Brain microvascular endothelial cell (primary cell): ENCODE results near the gene ANTXRL.
"Not testable (repeated sequence)": the region's sequence is repeated elsewhere in the genome, so short reads cannot be mapped to it uniquely, and the experiment has no call there.

Experiments used
- DNase-seq: peaks from one replicate; pipeline ENCODE4 v3.0.0-alpha.2; 2020
- H3K27ac ChIP-seq: fragments of 250-450 bp; sonication (Bioruptor Pico); 2 replicates; pipeline ENCODE4 v1.5.1; 2020; ENCODE audit warnings: mild to moderate bottlenecking, moderate library complexity
- H3K27me3 ChIP-seq: fragments of 250-450 bp; sonication (Bioruptor Pico); replicated peaks from 2 replicates; pipeline ENCODE4 v1.5.1; 2020; ENCODE audit warnings: mild to moderate bottlenecking
- H3K36me3 ChIP-seq: fragments of 250-450 bp; sonication (Bioruptor Pico); replicated peaks from 2 replicates; pipeline ENCODE4 v1.5.1; 2020; ENCODE audit warnings: mild to moderate bottlenecking
- H3K4me3 ChIP-seq: 2 replicates; pipeline ENCODE4 v1.5.1; 2011; ENCODE audit warnings: low read depth, mild to moderate bottlenecking, control low read depth, low read length, moderate library complexity
- in situ Hi-C: cut with HindIII; loops from 2 replicates; pipeline ENCODE4 v1.10.0; 2017; ENCODE audit warnings: low sequenced_read_pairs, low pct_ligation_motif_present
- TF ChIP-seq, protein P1 (sequence below): IDR thresholded peaks from 2 replicates; pipeline ENCODE4 v1.5.1; 2011; ENCODE audit warnings: low read depth, mild to moderate bottlenecking, moderate library complexity, low read length, control low read depth, inconsistent platforms; ENCODE audit errors: missing control alignments

Gene ANTXRL

DNA sequence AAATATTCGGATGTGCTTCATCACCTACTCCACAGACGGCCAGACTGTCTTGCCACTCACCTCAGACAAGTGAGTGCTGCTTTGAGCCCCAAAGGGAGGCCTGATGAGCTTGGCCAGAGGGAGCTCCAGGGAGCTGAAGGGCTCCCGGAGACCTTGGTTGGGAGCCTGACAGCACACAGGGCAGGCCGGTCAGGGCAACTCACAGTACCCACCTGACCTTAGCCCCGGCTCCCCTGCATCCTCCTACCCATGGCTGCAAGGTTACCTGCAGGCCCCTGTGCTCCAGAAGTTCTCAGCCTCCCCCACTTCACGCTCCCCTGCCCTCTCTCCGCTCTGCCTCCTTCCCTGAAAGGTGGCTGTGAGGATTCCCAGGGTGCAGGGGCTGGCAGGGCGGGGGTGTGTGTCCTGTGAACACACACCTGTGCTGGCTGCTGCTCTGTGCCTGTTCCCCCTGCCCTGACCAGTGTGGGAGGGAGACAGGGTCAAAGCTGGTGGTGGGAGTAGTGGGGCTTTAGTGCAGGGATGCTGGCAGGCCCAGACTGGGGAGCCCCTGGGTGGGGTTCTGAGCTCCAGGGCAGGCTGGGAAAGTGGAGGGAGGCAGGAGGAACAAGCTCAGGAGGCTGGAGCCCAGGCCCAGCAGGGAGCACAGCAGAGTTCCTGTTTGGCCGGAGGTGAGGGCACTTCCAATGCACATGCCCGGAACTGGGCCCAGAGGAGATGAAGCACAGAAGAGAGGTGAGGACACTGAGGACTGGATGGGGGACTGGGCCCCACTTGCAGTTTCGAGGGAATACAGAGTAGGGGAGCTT is 7.2 kb downstream of the ANTXRL start:
- in situ Hi-C loops, result no loop called here
- TF ChIP-seq, protein P1, sequence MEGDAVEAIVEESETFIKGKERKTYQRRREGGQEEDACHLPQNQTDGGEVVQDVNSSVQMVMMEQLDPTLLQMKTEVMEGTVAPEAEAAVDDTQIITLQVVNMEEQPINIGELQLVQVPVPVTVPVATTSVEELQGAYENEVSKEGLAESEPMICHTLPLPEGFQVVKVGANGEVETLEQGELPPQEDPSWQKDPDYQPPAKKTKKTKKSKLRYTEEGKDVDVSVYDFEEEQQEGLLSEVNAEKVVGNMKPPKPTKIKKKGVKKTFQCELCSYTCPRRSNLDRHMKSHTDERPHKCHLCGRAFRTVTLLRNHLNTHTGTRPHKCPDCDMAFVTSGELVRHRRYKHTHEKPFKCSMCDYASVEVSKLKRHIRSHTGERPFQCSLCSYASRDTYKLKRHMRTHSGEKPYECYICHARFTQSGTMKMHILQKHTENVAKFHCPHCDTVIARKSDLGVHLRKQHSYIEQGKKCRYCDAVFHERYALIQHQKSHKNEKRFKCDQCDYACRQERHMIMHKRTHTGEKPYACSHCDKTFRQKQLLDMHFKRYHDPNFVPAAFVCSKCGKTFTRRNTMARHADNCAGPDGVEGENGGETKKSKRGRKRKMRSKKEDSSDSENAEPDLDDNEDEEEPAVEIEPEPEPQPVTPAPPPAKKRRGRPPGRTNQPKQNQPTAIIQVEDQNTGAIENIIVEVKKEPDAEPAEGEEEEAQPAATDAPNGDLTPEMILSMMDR, result no peak
- Histone ChIP-seq H3K27ac (no peak overlapping the region), H3K36me3 (no peaks in the 10 kb centered on the region), H3K4me3 (no peak overlapping the region), H3K27me3 (no peaks in the 10 kb centered on the region)
- no peak for DNase-seq

DNA sequence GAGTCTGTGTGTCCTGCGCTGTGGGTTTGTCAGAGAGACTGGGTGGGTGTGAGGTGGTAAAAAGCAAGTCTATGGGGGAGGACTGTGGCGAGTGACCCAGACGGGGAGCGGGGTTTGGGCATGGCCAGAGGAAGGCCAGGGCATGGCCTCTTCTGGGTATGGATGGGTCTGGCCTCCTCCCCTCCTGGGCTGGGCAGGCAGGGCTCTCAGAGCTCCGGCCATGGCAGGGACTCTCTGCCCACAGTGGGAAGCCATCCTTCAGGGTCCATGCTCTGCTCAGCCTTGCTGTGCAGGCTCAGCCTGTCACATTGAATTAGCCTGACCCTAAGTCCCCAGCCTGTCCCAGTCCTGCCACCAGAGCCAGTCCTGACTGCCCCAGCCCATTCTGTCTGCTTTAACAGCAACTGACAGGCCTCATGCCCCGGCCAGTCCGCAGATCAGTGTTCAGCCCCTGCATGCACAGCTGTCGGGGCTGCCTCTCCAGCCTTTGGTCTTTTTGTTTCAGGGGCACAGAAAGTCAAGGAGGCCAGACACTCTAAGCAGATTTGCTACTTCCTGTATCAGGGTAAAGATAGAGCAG is 7.9 kb downstream of the ANTXRL start:
- no peak for DNase-seq
- H3K27ac ChIP-seq, result no peak overlapping the region
- TF ChIP-seq, protein P1, result no peak
- H3K27me3 ChIP-seq, result no peaks in the 10 kb centered on the region
- in situ Hi-C loops, result no loop called here
- no peak overlapping the region for H3K4me3 ChIP-seq
- no peaks in the 10 kb centered on the region for H3K36me3 ChIP-seq

DNA sequence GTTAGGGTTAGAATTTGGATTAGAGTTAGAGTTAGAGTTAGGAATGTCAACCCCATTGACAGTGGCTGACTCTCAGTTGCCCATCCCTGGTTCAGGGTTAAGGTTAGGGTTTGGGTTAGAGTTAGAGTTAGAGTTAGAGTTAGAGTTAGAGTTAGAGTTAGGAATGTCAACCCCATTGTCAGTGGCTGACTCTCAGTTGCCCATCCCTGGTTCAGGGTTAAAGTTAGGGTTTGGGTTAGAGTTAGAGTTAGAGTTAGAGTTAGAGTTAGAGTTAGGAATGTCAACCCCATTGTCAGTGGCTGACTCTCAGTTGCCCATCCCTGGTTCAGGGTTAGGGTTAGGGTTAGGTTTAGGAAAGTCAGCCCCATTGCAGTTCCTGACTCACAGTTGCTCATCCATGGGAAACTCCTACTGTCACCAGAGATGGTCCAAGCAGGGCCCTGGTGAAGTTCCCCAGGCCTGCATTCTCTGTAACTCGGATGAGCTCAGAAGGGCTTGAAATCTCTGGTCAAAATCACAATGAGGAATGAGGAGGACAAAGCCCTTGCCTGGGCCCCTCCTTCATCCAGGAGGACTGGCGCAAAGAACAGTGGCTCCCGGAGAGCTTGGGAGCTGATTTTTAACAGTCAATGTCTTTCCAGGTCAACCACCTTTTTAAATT is 8.7 kb downstream of the ANTXRL start:
- H3K27me3 ChIP-seq, H3K36me3 ChIP-seq, in situ Hi-C loops, H3K4me3 ChIP-seq, DNase-seq, H3K27ac ChIP-seq: not testable (repeated sequence)

GRCh38 chr10:46296086-46296485 is 9.3 kb downstream of the ANTXRL start:
- H3K36me3 ChIP-seq, H3K27ac ChIP-seq, DNase-seq, H3K27me3 ChIP-seq, H3K4me3 ChIP-seq, in situ Hi-C loops: not testable (repeated sequence)

DNA sequence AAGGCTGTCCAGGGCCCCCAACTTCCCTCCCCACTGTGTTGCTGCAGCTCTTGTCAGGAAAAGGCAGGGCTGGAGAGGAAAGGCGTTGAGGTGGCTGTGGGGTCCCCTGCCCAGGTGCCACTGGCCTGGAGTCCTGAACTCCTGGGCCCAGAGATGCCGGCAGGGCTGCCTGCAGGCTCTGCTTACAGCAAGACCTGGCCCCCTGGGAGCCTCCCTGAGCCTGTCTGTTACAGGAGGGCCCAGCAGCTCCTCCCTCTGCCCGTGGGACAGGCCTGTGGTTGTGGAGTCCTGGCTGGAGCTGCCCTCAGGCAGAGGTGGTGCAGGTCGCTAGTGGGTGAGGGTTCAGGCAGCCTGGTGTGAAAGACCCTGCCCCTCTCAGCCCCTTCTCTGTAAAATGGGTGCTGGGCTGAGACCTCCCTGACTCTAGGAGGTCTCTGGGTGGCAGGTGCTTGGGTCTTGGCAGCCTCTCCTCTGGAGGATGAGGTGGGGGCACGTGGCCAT is 9.9 kb downstream of the ANTXRL start:
- TF ChIP-seq, protein P1, result no peak

DNA sequence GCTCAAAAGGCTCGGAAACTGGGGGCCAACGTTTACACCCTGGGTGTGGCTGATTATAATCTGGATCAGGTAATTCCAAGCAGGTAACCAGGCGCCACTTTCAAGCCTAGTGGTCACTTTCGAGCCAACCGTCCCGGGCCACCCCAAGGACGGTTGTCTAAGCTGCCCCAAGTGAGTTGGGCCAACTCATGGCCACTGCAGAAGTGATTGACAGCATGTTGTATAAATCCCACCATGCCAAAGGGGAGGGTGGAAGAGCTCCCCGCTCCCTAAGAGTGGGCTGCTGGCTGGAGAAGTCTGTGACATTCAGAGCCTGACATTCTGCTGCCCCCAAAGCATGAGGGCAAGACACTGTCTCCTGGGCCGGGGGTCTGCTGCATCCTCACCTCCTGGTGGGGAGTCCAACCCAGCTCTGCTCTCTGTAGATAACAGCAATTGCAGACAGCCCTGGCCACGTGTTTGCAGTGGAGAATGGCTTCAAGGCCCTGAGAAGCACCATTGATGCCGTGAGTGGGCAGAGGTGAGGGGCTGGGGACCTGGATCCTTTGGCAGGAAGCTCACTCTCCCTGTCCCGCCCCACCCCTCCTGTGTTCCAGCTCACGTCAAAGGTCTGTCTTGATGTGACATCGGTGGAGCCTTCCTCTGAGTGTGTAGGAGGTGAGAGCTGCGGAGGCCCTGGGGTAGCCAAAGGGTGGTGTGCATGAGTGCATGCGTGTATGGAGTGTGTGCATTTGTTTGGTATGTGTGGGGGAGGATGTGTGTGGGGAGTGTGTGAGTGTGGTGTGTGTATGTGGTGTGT is 10.8 kb downstream of the ANTXRL start:
- Histone ChIP-seq H3K27me3 (no peaks in the 10 kb centered on the region), H3K27ac (no peak overlapping the region), H3K4me3 (no peak overlapping the region), H3K36me3 (no peaks in the 10 kb centered on the region)
- TF ChIP-seq, protein P1, result no peak
- DNase-seq, result no peak
- in situ Hi-C loops, result no loop called here

More for the DNA sequence above, 9.9 kb downstream of the ANTXRL start:
- no peaks in the 10 kb centered on the region for H3K27me3 ChIP-seq
- H3K27ac ChIP-seq, result no peak overlapping the region
- no peak overlapping the region for H3K4me3 ChIP-seq
- no peaks in the 10 kb centered on the region for H3K36me3 ChIP-seq
- DNase-seq, result no peak
- in situ Hi-C loops, result no loop called here
